ENCODE measurements around the gene FZD4. TPM values are rescaled to one million over a fixed set of nuclear protein-coding genes. Genes with fewer than 3 reads are reported as not detected.

FZD4 gene
- total and polyA plus RNA-seq, 2 experiments from 2014 or later, result 7.7 to 18.9 TPM

DNA sequence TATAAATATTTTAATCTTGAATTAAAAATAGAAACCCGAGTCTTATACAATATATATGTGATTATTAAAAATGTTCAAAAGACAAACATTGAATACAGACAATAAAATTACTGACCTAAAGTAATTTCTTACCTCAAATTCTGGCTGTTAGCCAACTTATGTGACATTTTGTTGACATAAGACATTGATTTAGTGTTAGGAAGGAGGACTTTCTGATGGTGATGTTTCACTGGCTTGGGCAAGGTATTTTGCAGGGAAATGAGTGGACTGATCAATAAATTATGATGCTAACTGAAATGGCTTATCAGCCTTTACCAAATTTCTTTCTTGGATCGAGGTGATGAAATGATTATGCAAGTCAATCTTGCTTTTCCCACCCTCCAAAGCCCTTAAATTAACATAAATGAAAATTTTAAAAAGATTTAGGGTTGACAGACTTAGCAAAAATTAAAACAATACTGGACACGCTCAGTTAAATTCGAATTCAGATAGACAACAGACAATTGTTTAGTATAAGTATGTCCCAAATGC lies 33.2 kb upstream of the FZD4 start:
- no peaks in the 10 kb centered on the region for H3K27me3 ChIP-seq
- DNase-seq (ENCODE audit: low spot score), result no peak
- no peaks in the 10 kb centered on the region for H3K4me1 ChIP-seq (ENCODE audit: insufficient read depth)
- no peaks in the 10 kb centered on the region for H3K9me3 ChIP-seq (ENCODE audit: low read depth)
- TF ChIP-seq, protein P1, sequence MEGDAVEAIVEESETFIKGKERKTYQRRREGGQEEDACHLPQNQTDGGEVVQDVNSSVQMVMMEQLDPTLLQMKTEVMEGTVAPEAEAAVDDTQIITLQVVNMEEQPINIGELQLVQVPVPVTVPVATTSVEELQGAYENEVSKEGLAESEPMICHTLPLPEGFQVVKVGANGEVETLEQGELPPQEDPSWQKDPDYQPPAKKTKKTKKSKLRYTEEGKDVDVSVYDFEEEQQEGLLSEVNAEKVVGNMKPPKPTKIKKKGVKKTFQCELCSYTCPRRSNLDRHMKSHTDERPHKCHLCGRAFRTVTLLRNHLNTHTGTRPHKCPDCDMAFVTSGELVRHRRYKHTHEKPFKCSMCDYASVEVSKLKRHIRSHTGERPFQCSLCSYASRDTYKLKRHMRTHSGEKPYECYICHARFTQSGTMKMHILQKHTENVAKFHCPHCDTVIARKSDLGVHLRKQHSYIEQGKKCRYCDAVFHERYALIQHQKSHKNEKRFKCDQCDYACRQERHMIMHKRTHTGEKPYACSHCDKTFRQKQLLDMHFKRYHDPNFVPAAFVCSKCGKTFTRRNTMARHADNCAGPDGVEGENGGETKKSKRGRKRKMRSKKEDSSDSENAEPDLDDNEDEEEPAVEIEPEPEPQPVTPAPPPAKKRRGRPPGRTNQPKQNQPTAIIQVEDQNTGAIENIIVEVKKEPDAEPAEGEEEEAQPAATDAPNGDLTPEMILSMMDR (IDR thresholded peaks at IDR 0.05; ENCODE audit: poor library complexity), result no peak
- TF ChIP-seq EZH2phosphoT487 (IDR thresholded peaks at IDR 0.05; ENCODE audit: low read depth, severe bottlenecking, unreplicated experiment) (no peak), EZH2 (IDR thresholded peaks at IDR 0.05; ENCODE audit: borderline replicate concordance) (no peak)
- H3K27ac ChIP-seq, result no peak overlapping the region
- no peak overlapping the region for H3K4me2 ChIP-seq
- no peaks in the 10 kb centered on the region for H3K36me3 ChIP-seq (replicated peaks; ENCODE audit: insufficient read depth, low read depth)
- WGBS (ENCODE audit: low lambda C conversion rate, missing lambda C conversion rate), result 94% methylated on average over 4 of the region's 4 CpGs
- H3K9me2 ChIP-seq (replicated peaks; ENCODE audit: insufficient read depth), result no peaks in the 10 kb centered on the region
- H3K4me3 ChIP-seq, result no peak overlapping the region
- H2AFZ ChIP-seq, result no peak overlapping the region
- H4K20me1 ChIP-seq (ENCODE audit: insufficient read depth, poor library complexity, severe bottlenecking), result no peaks in the 10 kb centered on the region
- no peaks in the 10 kb centered on the region for H3K79me2 ChIP-seq

DNA sequence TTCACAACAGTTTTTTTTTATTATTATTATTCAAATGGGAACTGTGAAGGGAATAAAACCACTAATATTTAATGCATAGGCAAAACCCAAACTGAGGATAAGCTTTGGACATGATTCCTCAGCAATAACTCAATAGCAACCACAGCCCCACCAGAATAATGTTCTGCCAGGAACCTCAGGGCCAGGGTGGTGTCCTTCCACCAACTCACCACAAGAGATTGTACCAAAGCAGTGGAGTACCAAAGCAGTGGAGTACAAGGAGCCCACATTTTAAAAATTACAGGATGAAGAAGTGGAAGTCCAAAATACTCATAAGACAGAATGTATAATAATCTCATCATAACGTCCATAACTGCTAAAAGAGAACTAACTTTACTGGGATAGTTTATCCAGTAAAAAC lies 32.5 kb upstream of the FZD4 start:
- H3K9me3 ChIP-seq (ENCODE audit: low read depth), result no peaks in the 10 kb centered on the region
- no peaks in the 10 kb centered on the region for H3K9me2 ChIP-seq (replicated peaks; ENCODE audit: insufficient read depth)
- DNase-seq (ENCODE audit: low spot score), result no peak
- TF ChIP-seq EZH2 (IDR thresholded peaks at IDR 0.05; ENCODE audit: borderline replicate concordance) (no peak), EZH2phosphoT487 (IDR thresholded peaks at IDR 0.05; ENCODE audit: low read depth, severe bottlenecking, unreplicated experiment) (no peak)
- TF ChIP-seq, protein P1 (IDR thresholded peaks at IDR 0.05; ENCODE audit: poor library complexity), result no peak
- H3K27me3 ChIP-seq, result no peaks in the 10 kb centered on the region
- H3K4me2 ChIP-seq, result no peak overlapping the region
- H3K4me3 ChIP-seq, result no peak overlapping the region
- no peak overlapping the region for H2AFZ ChIP-seq
- H3K4me1 ChIP-seq (ENCODE audit: insufficient read depth), result no peaks in the 10 kb centered on the region
- H3K27ac ChIP-seq, result no peak overlapping the region
- H3K36me3 ChIP-seq (replicated peaks; ENCODE audit: insufficient read depth, low read depth), result no peaks in the 10 kb centered on the region
- no peaks in the 10 kb centered on the region for H3K79me2 ChIP-seq
- 83% methylated on average over 1 of the region's 1 CpG for WGBS (ENCODE audit: low lambda C conversion rate, missing lambda C conversion rate)
- no peaks in the 10 kb centered on the region for H4K20me1 ChIP-seq (ENCODE audit: insufficient read depth, poor library complexity, severe bottlenecking)

DNA sequence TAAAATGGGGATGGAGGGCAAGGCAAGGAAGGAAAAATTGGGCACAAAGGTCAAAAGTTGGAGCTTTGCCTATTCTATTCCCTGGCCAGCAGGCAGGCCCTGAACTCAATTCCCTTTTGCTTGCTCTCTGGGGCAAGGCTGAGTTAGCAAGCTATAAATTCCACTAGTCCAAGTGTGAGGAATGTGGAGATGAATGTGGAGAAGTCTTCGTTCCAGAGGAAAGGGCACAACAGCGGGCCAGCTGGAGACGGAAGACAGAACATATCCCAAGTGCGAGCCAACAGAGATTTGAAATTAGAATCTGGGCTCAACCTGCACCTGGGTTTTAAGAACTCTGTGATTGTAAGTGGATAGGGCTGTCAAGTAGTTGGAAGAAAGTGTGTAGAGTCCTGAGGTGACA lies 29.5 kb upstream of the FZD4 start:
- Histone ChIP-seq H4K20me1 (ENCODE audit: insufficient read depth, poor library complexity, severe bottlenecking) (no peaks in the 10 kb centered on the region), H3K79me2 (no peaks in the 10 kb centered on the region), H3K4me1 (ENCODE audit: insufficient read depth) (no peaks in the 10 kb centered on the region), H3K27ac (no peak overlapping the region), H3K9me2 (replicated peaks; ENCODE audit: insufficient read depth) (no peaks in the 10 kb centered on the region), H3K36me3 (replicated peaks; ENCODE audit: insufficient read depth, low read depth) (no peaks in the 10 kb centered on the region), H3K9me3 (ENCODE audit: low read depth) (no peaks in the 10 kb centered on the region), H2AFZ (no peak overlapping the region), H3K4me2 (no peak overlapping the region), H3K4me3 (no peak overlapping the region), H3K27me3 (no peaks in the 10 kb centered on the region)
- WGBS (ENCODE audit: low lambda C conversion rate, missing lambda C conversion rate), result 99% methylated on average over 4 of the region's 4 CpGs
- TF ChIP-seq EZH2phosphoT487 (IDR thresholded peaks at IDR 0.05; ENCODE audit: low read depth, severe bottlenecking, unreplicated experiment), result no peak
- TF ChIP-seq, protein P1 (IDR thresholded peaks at IDR 0.05; ENCODE audit: poor library complexity), result no peak
- no peak for DNase-seq (ENCODE audit: low spot score)
